ENCODE data around the gene RAB10.

GRCh38 chr2:26018184-26019055 lies 15.5 kb upstream of the RAB10 start:
- no peak for TF ChIP-seq EZH2 (IDR thresholded peaks at IDR 0.05; ENCODE audit: borderline replicate concordance, low read depth, low read length, poor library complexity, severe bottlenecking)
- TF ChIP-seq CTCF (conservative IDR thresholded peaks at IDR 0.05; ENCODE audit: low read depth, low read length), result no peak
